ENCODE measurements around the gene FERMT2.

GRCh38 chr14:52987042-52987441, 36.2 kb upstream of the FERMT2 start:
- TF ChIP-seq REST (IDR thresholded peaks at IDR 0.05; ENCODE audit: low read depth) (no peak), YY1 (IDR thresholded peaks at IDR 0.05; ENCODE audit: low read depth) (no peak), RAD21 (IDR thresholded peaks at IDR 0.05; ENCODE audit: low read depth) (no peak), USF1 (IDR thresholded peaks at IDR 0.05) (no peak), CREB1 (IDR thresholded peaks at IDR 0.05; ENCODE audit: low read depth) (no peak), EP300 (IDR thresholded peaks at IDR 0.05; ENCODE audit: borderline replicate concordance) (no peak)
